Renal cortex interstitium (tissue), 11 donors: ENCODE results near the gene PDGFB. TPM values are rescaled to one million over a fixed set of nuclear protein-coding genes. Genes with fewer than 3 reads are reported as not detected.

Experiments used
- DNase-seq, 11 donors: peaks; one replicate each; pipeline ENCODE4 v3.0.0-alpha.2; 2013; ENCODE audit warnings: low read depth in 9 of 11, low spot score in 4 of 11; ENCODE audit errors: extremely low read depth in 1 of 11
- polyA plus RNA-seq, 3 donors: library from polyadenylated mRNA; unstranded; fragments of 120-200 nt; gene quantifications; one replicate each; pipeline ENCODE4 v1.2.1, GENCODE V29; 2013; ENCODE audit not compliant: insufficient read length in 3 of 3

PDGFB gene
- polyA plus RNA-seq, 3 donors: 11.3 to 15.9 (median 15.6) TPM

DNA sequence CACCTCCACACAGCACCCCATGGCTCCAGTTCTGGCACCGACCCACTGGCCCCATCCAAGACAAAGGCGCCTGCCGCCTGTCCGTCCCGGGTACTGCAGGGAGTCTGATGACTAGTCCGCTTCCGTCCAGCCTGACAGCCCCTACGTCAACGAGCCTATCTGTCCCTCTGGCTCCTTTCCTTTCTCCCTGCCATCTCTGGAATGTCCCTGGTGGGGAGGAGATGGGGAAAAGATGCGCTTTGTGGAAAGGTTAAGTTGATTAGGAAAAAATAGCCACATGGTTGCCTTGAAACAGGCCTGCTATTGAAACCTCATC is 10.4 kb downstream of the PDGFB start:
- DNase-seq: no peak

DNA sequence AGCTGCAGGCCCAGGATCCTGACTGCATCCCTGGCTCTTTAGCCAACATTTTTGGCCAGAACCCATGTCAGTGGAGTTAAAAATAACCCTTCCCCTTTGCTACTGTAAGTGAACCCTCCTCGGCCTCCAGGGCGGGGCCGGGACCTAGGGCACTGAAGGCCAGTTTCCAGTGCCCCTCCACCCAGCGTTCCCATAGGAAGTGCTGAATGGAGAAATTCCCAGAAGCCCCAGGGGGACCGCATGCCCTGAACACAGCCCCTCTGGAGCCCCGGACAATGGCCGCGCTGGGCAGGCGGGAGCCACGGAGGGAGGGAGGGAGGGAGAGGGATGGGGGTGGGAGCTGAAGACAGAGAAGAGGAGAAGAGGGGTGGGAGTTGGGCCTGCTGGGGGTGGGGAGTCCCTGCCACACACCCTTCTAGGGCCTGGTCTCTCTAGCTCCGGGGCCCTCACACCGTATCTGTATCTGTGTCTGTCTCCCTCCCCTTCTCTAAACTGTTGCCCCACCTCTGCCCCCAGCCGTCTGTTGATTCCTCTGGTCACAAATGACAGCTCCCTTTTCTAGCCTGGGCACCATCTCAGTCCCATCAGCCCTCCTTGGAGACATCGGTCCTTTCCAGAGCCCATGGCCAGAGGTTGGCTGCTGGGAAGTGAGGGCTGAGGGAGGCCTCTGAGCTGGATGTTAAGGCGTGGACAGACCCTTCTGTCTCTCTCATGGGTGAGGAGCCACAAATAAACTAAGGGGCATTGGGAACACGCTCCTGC is 10.9 kb downstream of the PDGFB start:
- no peak for DNase-seq

DNA sequence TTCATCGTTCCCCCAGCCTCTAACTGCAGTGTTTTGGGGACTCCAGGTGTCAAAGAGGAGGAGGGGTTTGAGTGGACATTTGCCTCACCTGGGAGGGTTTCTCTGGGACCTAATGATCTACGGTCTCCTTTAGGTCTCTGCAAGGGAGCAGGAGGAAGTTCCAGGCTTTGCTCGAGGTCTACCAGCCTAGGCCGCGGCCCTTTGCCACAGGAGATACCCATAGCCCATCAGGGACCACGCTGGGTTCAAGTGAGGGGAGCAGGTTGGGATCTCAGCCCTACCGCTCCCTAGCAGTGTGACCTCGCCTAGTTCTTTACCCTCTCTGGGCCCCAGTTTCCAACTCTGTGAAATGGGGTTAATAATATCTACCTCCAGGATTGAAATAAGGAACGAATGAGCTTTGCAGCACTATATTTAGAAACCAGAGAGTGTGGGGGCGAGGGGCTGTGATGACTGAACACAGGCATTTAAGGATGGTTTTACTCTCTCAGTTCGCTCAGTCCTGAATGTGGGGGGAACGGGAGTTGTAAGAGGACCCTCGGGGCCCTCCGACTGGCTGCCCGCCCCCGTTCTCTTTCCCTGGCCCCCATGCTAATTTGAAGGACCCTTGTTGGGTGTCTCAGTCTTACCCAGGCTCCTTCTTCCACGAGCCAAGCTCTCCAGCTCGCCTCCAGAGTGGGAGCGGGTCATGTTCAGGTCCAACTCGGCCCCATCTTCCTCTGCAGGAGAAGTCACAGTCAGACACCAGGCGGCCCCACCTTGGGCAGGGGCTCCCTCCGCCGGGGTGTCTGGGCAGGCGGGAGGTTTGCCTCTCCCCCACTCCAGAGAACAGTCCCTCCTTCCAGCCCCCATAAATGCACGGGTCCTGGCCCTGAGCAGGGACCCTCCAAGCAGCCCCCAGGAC is 11.7 kb downstream of the PDGFB start:
- DNase-seq: no peak

- DNase-seq: no peak
These were observed 12.5 kb downstream of the PDGFB start for GRCh38 chr22:39232246-39232645.

- DNase-seq: no peak
These were observed 13.4 kb downstream of the PDGFB start for GRCh38 chr22:39231197-39231950.

- no peak for DNase-seq
These were observed 14.3 kb downstream of the PDGFB start for GRCh38 chr22:39230261-39231196.

GRCh38 chr22:39229688-39230260 is 15.0 kb downstream of the PDGFB start:
- no peak for DNase-seq

DNA sequence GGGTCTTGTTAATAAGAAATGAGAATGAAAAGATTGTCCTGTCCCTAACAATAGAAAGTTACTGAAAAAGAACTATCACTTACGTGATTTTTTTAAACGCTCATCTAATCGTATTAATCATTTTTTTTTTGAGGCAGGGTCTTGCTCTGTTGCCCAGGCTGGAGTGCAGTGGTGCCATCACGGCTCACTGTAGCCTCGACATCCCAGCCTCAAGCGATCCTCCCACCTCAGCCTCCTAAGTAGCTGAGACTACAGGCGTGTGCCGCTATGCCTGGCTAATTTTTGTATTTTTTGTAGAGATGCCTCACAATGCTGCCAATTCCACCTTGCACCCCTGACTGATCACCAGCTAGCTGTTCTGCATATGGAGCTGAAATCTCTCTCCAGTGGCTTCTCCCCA is 15.7 kb downstream of the PDGFB start:
- DNase-seq: no peak

DNA sequence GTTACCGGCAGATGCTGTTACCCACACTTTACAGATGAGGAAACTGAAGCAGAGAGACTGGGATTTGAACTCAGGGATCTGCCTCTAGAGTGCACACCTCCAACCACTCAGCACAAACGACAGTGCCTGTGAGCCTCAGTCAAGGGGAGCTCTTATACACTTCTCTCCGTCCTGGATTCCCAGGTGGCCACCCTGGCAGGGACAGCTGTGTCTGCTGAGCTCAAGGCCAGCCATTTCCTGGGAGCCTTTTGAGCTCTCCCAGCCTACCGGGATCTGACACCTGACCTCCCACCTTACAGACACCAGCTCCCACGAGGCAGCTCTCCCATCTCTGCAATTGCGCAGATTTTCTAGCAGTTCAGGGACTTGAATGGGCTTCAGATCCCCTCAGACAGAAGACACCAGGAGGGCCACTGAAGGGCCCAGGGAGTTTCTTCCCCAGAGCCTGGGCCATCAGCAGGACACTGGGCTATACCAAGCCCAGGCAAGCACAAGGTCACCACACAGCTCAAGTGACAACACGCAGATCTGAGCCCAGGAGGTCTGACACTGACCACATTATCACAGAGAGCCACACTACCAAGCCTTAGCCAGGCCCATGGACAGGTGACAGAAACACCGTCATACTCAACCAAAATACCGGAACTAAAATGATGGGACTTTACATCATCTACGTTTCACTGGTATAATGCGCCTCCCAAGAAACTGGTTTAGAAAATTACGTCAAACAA is 17.1 kb downstream of the PDGFB start:
- DNase-seq: no peak

DNA sequence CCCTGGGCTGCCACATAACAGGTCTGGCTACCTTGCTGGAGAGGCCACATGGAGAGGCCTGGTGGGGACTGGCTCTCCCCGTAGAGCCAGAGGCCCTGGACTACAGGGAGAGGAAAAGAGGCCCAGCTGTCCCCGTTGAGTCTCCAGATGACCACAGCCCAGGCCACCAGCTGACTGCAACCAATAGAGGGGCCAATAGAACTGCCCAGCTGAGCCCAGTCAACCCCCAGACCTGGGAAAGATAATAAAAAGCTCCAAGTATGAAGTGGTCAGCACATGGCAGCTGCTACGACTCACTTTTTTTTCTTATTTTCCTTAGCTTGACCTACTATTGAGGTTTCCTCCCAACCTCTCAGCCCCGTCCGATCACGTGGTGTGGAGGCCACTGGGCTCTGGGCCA is 18.4 kb downstream of the PDGFB start:
- no peak for DNase-seq

DNA sequence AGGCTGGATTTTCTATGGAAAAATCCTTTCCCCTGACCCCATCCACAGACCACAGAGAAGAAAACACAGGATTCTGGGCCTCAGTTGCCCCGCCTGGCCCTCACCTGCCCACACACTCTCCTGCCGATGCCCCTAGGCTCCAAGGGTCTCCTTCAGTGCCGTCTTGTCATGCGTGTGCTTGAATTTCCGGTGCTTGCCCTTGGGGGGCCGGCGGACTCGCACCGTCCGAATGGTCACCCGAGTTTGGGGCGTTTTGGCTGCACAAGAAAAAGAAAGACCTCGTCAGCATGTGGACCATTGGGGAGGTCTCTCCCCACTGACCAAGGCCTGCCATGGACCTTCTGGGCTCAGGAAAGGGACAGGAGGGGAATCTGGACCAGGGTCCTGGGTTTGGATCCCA is 19.2 kb downstream of the PDGFB start:
- no peak for DNase-seq

DNA sequence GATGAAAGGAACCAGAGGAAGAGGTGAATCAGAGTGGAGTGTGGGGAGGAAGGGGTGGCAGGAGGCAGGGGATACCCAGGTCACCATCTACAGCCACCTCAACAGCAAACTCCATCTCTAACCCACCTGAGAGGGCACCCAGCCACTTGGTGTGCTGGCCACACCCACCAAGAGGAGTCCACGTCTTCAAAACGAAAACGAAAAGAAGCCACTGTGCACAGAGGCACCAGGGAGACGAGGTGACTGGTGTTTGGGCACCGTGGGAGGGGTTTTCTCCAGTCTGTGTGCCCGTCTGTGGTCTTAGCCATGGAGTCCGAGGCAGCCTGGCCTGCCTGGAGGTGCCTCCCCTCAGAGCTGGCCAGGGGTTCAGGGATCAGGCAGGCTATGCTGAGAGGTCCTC is 20.2 kb downstream of the PDGFB start:
- DNase-seq: no peak

- no peak for DNase-seq
These were observed 21.6 kb downstream of the PDGFB start for GRCh38 chr22:39223091-39223710.

GRCh38 chr22:39221999-39222686 is 22.6 kb downstream of the PDGFB start:
- DNase-seq: no peak

- no peak for DNase-seq
These were observed 23.6 kb downstream of the PDGFB start for GRCh38 chr22:39220890-39221850.

GRCh38 chr22:39220450-39220849 is 24.3 kb downstream of the PDGFB start:
- DNase-seq: no peak
